Endodermal cell (in vitro differentiated cells): ENCODE measurements around the gene DHX34. TPM values are rescaled to one million over a fixed set of nuclear protein-coding genes. Genes with fewer than 3 reads are reported as not detected.

Experiments used
- DNase-seq: peaks from one replicate; pipeline ENCODE4 v3.0.0-alpha.2; 2017
- H3K27ac ChIP-seq: 2 replicates; pipeline ENCODE4 v1.5.1; 2013; ENCODE audit warnings: mild to moderate bottlenecking, low read depth, low read length, moderate library complexity
- H3K27me3 ChIP-seq: 2 replicates; pipeline ENCODE4 v1.6.1; 2013; ENCODE audit warnings: mild to moderate bottlenecking, low read length, moderate library complexity; ENCODE audit not compliant: insufficient read depth, control insufficient read depth, poor library complexity, severe bottlenecking
- H3K36me3 ChIP-seq: 2 replicates; pipeline ENCODE4 v1.7.0; 2013; ENCODE audit warnings: mild to moderate bottlenecking, low read length, moderate library complexity; ENCODE audit not compliant: control insufficient read depth, insufficient read depth
- H3K4me1 ChIP-seq: one replicate; pipeline ENCODE4 v1.7.0; 2013; ENCODE audit warnings: low read length; ENCODE audit not compliant: control insufficient read depth, insufficient read depth
- H3K4me3 ChIP-seq: 2 replicates; pipeline ENCODE4 v1.5.1; 2013; ENCODE audit warnings: mild to moderate bottlenecking, low read length, moderate library complexity
- H3K9ac ChIP-seq: 2 replicates; pipeline ENCODE4 v1.6.1; 2013; ENCODE audit warnings: mild to moderate bottlenecking, low read length, moderate library complexity; ENCODE audit not compliant: poor library complexity, severe bottlenecking; ENCODE audit errors: extremely low read depth
- H3K9me3 ChIP-seq: 2 replicates; pipeline ENCODE4 v1.6.1; 2013; ENCODE audit warnings: mild to moderate bottlenecking, low read length, moderate library complexity; ENCODE audit not compliant: control insufficient read depth
- H3K27ac Mint-ChIP-seq: 2 replicates; pipeline ENCODE4 v1.8.0; 2020; ENCODE audit warnings: mixed read lengths
- H3K27me3 Mint-ChIP-seq: 2 replicates; pipeline ENCODE4 v1.8.0; 2021; ENCODE audit warnings: mild to moderate bottlenecking, mixed read lengths; ENCODE audit not compliant: insufficient read depth
- H3K36me3 Mint-ChIP-seq: 2 replicates; pipeline ENCODE4 v1.8.0; 2020; ENCODE audit warnings: low read depth, mixed read lengths
- H3K4me1 Mint-ChIP-seq: 2 replicates; pipeline ENCODE4 v1.8.0; 2020; ENCODE audit warnings: mixed read lengths
- H3K4me3 Mint-ChIP-seq: 2 replicates; pipeline ENCODE4 v1.8.0; 2020; ENCODE audit warnings: mild to moderate bottlenecking, moderate library complexity, mixed read lengths
- H3K9me3 Mint-ChIP-seq: 2 replicates; pipeline ENCODE4 v1.8.0; 2020; ENCODE audit warnings: mild to moderate bottlenecking, mixed read lengths
- CTCF ChIP-seq: fragments of 200-600 bp; sonication (generic); conservative IDR thresholded peaks from 2 replicates; pipeline ENCODE4 v1.5.0; 2021; ENCODE audit warnings: antibody characterized with exemption, mild to moderate bottlenecking
- WGBS, 2 experiments: methylation state at CpG; one replicate each; pipeline versions ENCODE4 v1.1.5 to v1.1.7; 2013; ENCODE audit warnings: missing lambda C conversion rate in 2 of 2, mixed read lengths in 1 of 2; ENCODE audit not compliant: insufficient coverage in 1 of 2, insufficient read length in 1 of 2; 5-methylcytosine and 5-hydroxymethylcytosine counted together
- total RNA-seq, 2 donors: library from RNA; stranded (reverse); fragmentation: NEBNext Ultra II Directional in 1 of 2; extraction: Animal tissue kit (Norgen Biotek cat#: 25700) in 1 of 2; gene quantifications; 2 replicates in 1 of 2; 3 replicates in 1 of 2; pipeline ENCODE4 v1.2.1, GENCODE V29; 2021

The DHX34 gene
- total RNA-seq, 2 donors from 2014 or later: 36.9 to 43.9 TPM

GRCh38 chr19:47432091-47432490 lies 83.0 kb downstream of the DHX34 start:
- Histone ChIP-seq H3K27me3 (peaks cover 14% of the 10 kb centered on the region), H3K4me1 (no peaks in the 10 kb centered on the region), H3K9me3 (no peaks in the 10 kb centered on the region), H3K27ac (no peak overlapping the region), H3K36me3 (no peaks in the 10 kb centered on the region), H3K9ac (no peak overlapping the region), H3K4me3 (no peak overlapping the region)
- 92 to 94% methylated on average over 16 to 18 of the region's 18 CpGs for WGBS, 2 experiments
- Mint-ChIP-seq H3K4me3 (no peak overlapping the region), H3K9me3 (no peaks in the 10 kb centered on the region), H3K36me3 (no peaks in the 10 kb centered on the region), H3K27me3 (peaks cover 36% of the 10 kb centered on the region), H3K27ac (no peak overlapping the region), H3K4me1 (peaks cover 4% of the 10 kb centered on the region)
- no peak for TF ChIP-seq CTCF
- no peak for DNase-seq

Other genes with a start within 250 kb of the DHX34 start
- 10 to 100 TPM; 64.9 to 82.5 TPM for gene ZC3H4, start 235.5 kb upstream of the DHX34 start, total RNA-seq
- 100 to 1,000 TPM; 187 to 240 TPM for gene SAE1, start 218.5 kb upstream of the DHX34 start, total RNA-seq
- 10 to 100 TPM in 1 of 2 donors, 1 to 10 TPM in 1; 8.8 to 13.4 TPM for gene BBC3, start 118.1 kb upstream of the DHX34 start, total RNA-seq
- gene CCDC9, start 92.8 kb upstream of the DHX34 start, total RNA-seq: 10 to 100 TPM; 33.8 to 46.2 TPM
- 10 to 100 TPM in 1 of 2 donors, 1 to 10 TPM in 1; 8.7 to 11.5 TPM for gene INAFM1, start 74.4 kb upstream of the DHX34 start, total RNA-seq
- gene C5AR1, start 39.5 kb upstream of the DHX34 start, total RNA-seq: under 1 TPM in 1 of 2 donors, not detected in 1; 0.48 TPM
- not detected for gene C5AR2, start 17.1 kb upstream of the DHX34 start, total RNA-seq
- gene MEIS3, start 70.2 kb downstream of the DHX34 start, total RNA-seq: 100 to 1,000 TPM in 1 of 2 donors, 10 to 100 TPM in 1; 47.7 to 132 TPM
- gene SLC8A2, start 122.6 kb downstream of the DHX34 start, total RNA-seq: 1 to 10 TPM; 2.5 to 3.6 TPM
- 10 to 100 TPM; 14.7 to 22.9 TPM for gene KPTN, start 134.9 kb downstream of the DHX34 start, total RNA-seq
- 10 to 100 TPM; 66.0 to 73.9 TPM for gene NAPA, start 165.7 kb downstream of the DHX34 start, total RNA-seq
- not detected for gene ZNF541, start 223.8 kb downstream of the DHX34 start, total RNA-seq